Bronchial epithelial cell (primary cell): ENCODE data around the gene SERINC5. TPM values are rescaled to one million over a fixed set of nuclear protein-coding genes. Genes with fewer than 3 reads are reported as not detected.

Experiments
- total RNA-seq: library from RNA; depleted of rRNA; stranded (reverse); fragments of >200 nt; gene quantifications from 2 replicates; pipeline ENCODE4 v1.2.1, GENCODE V29; 2014

Gene SERINC5
- total RNA-seq, 1 donor from 2014 or later = 33.4 TPM

Other genes with a start within 250 kb of the SERINC5 start
- 0.26 TPM in 2 replicates for gene THBS4, start 220.7 kb downstream of the SERINC5 start, total RNA-seq
- not detected in 2 replicates for gene SPZ1, start 64.0 kb upstream of the SERINC5 start, total RNA-seq
- gene ZFYVE16, start 152.0 kb upstream of the SERINC5 start, total RNA-seq = 16.8 and 22.9 TPM in 2 replicates
- gene FAM151B, start 232.1 kb upstream of the SERINC5 start, total RNA-seq = 0.79 and 2.0 TPM in 2 replicates